HEK293T (cell line): ENCODE results near the gene TXNDC11.

Source experiments
- CTBP1 ChIP-seq: fragments of 450-650 bp; IDR thresholded peaks from 2 replicates; pipeline ENCODE4 v1.6.1; 2016; ENCODE audit warnings: borderline replicate concordance
- ELF4 ChIP-seq: fragments of 450-650 bp; IDR thresholded peaks from 2 replicates; pipeline ENCODE4 v1.6.1; 2017; ENCODE audit warnings: antibody characterized with exemption
- SP1 ChIP-seq: fragments of 450-650 bp; IDR thresholded peaks from 2 replicates; pipeline ENCODE4 v1.6.1; 2017

DNA sequence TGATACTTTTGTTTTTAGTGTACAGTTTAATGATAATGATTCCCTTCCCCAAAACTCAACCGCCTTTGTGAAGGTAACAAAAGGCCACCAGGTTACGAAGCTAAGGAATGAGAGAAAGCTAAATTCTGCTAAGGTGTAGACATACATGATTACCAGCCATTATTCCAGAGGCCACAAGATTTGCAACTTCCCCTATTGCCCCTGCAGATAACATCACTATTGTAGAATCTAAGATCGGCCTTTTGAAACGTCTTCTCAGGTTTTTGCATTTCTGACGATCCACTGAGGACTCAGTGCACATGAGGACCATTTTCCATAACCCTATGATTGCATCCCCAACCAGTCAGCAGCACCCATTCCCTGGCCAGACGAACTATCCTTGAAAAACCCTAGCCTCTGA lies 108.3 kb downstream of the TXNDC11 start:
- TF ChIP-seq ELF4, result no peak
- TF ChIP-seq SP1, result no peak
- no peak for TF ChIP-seq CTBP1
